Neural progenitor cell (in vitro differentiated cells): ENCODE data around the gene HDAC7.

ENCODE experiments used
- EZH2 ChIP-seq: fragments of 200-600 bp; sonication (generic); IDR thresholded peaks from 2 replicates; pipeline ENCODE4 v1.6.1; 2017; ENCODE audit warnings: antibody characterized with exemption, mild to moderate bottlenecking, moderate library complexity
- EZH2phosphoT487 ChIP-seq: fragments of 200-600 bp; sonication (generic); IDR thresholded peaks from 2 replicates; pipeline ENCODE4 v1.6.1; 2017; ENCODE audit warnings: antibody characterized with exemption
- TF ChIP-seq, protein P1 (sequence below): fragments of 200-600 bp; sonication (generic); IDR thresholded peaks from 2 replicates; pipeline ENCODE4 v1.5.1; 2017; ENCODE audit warnings: antibody characterized with exemption, mild to moderate bottlenecking

DNA sequence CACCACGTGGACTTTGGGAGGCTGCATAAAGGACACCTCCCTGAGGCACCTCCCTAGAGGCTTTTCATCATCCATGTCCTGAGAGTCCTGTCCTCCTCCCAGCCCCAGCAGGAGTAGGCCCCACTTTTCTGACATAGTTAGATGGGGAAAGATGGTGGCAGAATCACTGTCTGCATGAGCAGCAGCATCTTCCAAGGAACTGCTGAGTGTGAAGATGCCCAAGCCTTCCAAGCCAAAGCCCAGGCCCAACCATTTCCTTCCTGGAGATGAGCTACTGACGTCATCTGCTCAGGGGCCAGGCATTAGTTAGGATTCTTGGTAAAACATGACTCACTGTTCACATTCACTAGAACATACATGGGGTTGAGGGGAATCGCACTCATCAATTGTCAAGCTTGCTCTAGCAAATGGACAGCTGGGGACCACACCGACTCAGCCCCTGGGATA, 47.8 kb upstream of the HDAC7 start:
- TF ChIP-seq, protein P1, sequence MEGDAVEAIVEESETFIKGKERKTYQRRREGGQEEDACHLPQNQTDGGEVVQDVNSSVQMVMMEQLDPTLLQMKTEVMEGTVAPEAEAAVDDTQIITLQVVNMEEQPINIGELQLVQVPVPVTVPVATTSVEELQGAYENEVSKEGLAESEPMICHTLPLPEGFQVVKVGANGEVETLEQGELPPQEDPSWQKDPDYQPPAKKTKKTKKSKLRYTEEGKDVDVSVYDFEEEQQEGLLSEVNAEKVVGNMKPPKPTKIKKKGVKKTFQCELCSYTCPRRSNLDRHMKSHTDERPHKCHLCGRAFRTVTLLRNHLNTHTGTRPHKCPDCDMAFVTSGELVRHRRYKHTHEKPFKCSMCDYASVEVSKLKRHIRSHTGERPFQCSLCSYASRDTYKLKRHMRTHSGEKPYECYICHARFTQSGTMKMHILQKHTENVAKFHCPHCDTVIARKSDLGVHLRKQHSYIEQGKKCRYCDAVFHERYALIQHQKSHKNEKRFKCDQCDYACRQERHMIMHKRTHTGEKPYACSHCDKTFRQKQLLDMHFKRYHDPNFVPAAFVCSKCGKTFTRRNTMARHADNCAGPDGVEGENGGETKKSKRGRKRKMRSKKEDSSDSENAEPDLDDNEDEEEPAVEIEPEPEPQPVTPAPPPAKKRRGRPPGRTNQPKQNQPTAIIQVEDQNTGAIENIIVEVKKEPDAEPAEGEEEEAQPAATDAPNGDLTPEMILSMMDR: no peak
- no peak for TF ChIP-seq EZH2
- TF ChIP-seq EZH2phosphoT487: no peak
